WTC11 (cell line): Measurements from ENCODE around the gene IL20RB. TPM values are rescaled to one million over a fixed set of nuclear protein-coding genes. Genes with fewer than 3 reads are reported as not detected.
A peak's percentile ranks its signal among the peaks of the same experiment; 100 is the strongest.

Source experiments
- ATAC-seq: fragments of 200-7000 bp; cut with Tn5 transposase; 2 replicates; pipeline ENCODE4 v1.10.0; 2021; ENCODE audit warnings: mild to moderate bottlenecking, moderate library complexity
- CTCF ChIA-PET: fragments of 300-600 bp; sonication (Branson Sonifier 250); formaldehyde crosslinking; loops from one replicate; lab custom pipeline; 2021; ENCODE audit warnings: antibody characterized with exemption; lab: Charles Lee
- POLR2A ChIA-PET: fragments of 350-600 bp; sonication (Branson Sonifier 250); formaldehyde crosslinking; loops from one replicate; lab custom pipeline; 2021; ENCODE audit warnings: antibody characterized with exemption; lab: Charles Lee
- DNase-seq: peaks from one replicate; pipeline ENCODE4 v3.0.0; 2021; ENCODE audit warnings: low spot score
- H3K27ac Mint-ChIP-seq: 2 replicates; pipeline ENCODE4 v1.8.0; 2021; ENCODE audit warnings: mixed read lengths
- H3K27me3 Mint-ChIP-seq: 2 replicates; pipeline ENCODE4 v1.8.0; 2021; ENCODE audit warnings: low read depth, mild to moderate bottlenecking, moderate library complexity, mixed read lengths
- H3K36me3 Mint-ChIP-seq: 2 replicates; pipeline ENCODE4 v1.8.0; 2021; ENCODE audit warnings: mixed read lengths
- H3K4me1 Mint-ChIP-seq: 2 replicates; pipeline ENCODE4 v1.8.0; 2022; ENCODE audit warnings: mixed read lengths
- H3K4me3 Mint-ChIP-seq: 2 replicates; pipeline ENCODE4 v1.8.0; 2021; ENCODE audit warnings: mild to moderate bottlenecking, moderate library complexity, mixed read lengths
- H3K9me3 Mint-ChIP-seq: 2 replicates; pipeline ENCODE4 v1.8.0; 2021; ENCODE audit warnings: mixed read lengths
- CREM ChIP-seq: sonication (generic); formaldehyde crosslinking; IDR thresholded peaks from 2 replicates; pipeline ENCODE4 v1.8.1; 2022; ENCODE audit warnings: mild to moderate bottlenecking, missing genetic modification reagents, moderate library complexity
- JUN ChIP-seq: sonication (generic); formaldehyde crosslinking; IDR thresholded peaks from 2 replicates; pipeline ENCODE4 v1.8.0; 2023; ENCODE audit warnings: mild to moderate bottlenecking, missing genetic modification reagents
- MXD4 ChIP-seq: fragments of 250-450 bp; sonication (Bioruptor Pico); IDR thresholded peaks from 2 replicates; pipeline ENCODE4 v1.8.0; 2021; ENCODE audit warnings: mild to moderate bottlenecking, moderate library complexity, borderline replicate concordance
- NFATC4 ChIP-seq: fragments of 250-450 bp; sonication (Bioruptor Pico); IDR thresholded peaks from 2 replicates; pipeline ENCODE4 v1.9.0; 2021; ENCODE audit warnings: mild to moderate bottlenecking
- PRRX2 ChIP-seq: fragments of 250-450 bp; sonication (Bioruptor Pico); IDR thresholded peaks from 2 replicates; pipeline ENCODE4 v1.8.0; 2021; ENCODE audit warnings: mild to moderate bottlenecking
- RELA ChIP-seq: sonication (generic); formaldehyde crosslinking; IDR thresholded peaks from 2 replicates; pipeline ENCODE4 v1.8.1; 2022; ENCODE audit warnings: missing genetic modification reagents, mild to moderate bottlenecking, borderline replicate concordance
- SMAD3 ChIP-seq: sonication (generic); formaldehyde crosslinking; IDR thresholded peaks from 2 replicates; pipeline ENCODE4 v1.8.0; 2022; ENCODE audit warnings: missing genetic modification reagents, mild to moderate bottlenecking, borderline replicate concordance
- SOX15 ChIP-seq: fragments of 250-450 bp; sonication (Bioruptor Pico); IDR thresholded peaks from 2 replicates; pipeline ENCODE4 v1.9.0; 2021; ENCODE audit warnings: mild to moderate bottlenecking
- SP1 ChIP-seq: sonication (generic); formaldehyde crosslinking; conservative IDR thresholded peaks from 2 replicates; pipeline ENCODE4 v1.8.1; 2022; ENCODE audit warnings: missing genetic modification reagents
- ZNF317 ChIP-seq: sonication (generic); formaldehyde crosslinking; IDR thresholded peaks from 2 replicates; pipeline ENCODE4 v1.8.1; 2023; ENCODE audit warnings: low read depth, mild to moderate bottlenecking, moderate library complexity, missing genetic modification reagents, borderline replicate concordance
- ZNF416 ChIP-seq: fragments of 250-450 bp; sonication (Bioruptor Pico); IDR thresholded peaks from 2 replicates; pipeline ENCODE4 v1.9.0; 2021; ENCODE audit warnings: mild to moderate bottlenecking, inconsistent platforms
- total RNA-seq: library from RNA; stranded (reverse); gene quantifications from 3 replicates; pipeline ENCODE4 v1.2.3, GENCODE V29; 2021
- TF ChIP-seq, protein P1 (sequence below): sonication (generic); formaldehyde crosslinking; IDR thresholded peaks from 2 replicates; pipeline ENCODE4 v1.8.0; 2023; ENCODE audit warnings: missing genetic modification reagents
- TF ChIP-seq, protein P2 (sequence below): sonication (generic); formaldehyde crosslinking; conservative IDR thresholded peaks from 2 replicates; pipeline ENCODE4 v1.8.1; 2022; ENCODE audit warnings: mild to moderate bottlenecking, missing genetic modification reagents
- TF ChIP-seq, protein P3 (sequence below): sonication (generic); formaldehyde crosslinking; IDR thresholded peaks from 2 replicates; pipeline ENCODE4 v1.8.0; 2023; ENCODE audit warnings: missing genetic modification reagents, mild to moderate bottlenecking, borderline replicate concordance
- TF ChIP-seq, protein P4 (sequence below): sonication (generic); formaldehyde crosslinking; IDR thresholded peaks from 2 replicates; pipeline ENCODE4 v1.8.1; 2022; ENCODE audit warnings: mild to moderate bottlenecking, moderate library complexity, missing genetic modification reagents
- TF ChIP-seq, protein P5 (sequence below): sonication (generic); formaldehyde crosslinking; IDR thresholded peaks from 2 replicates; pipeline ENCODE4 v1.8.0; 2022; ENCODE audit warnings: mild to moderate bottlenecking, missing genetic modification reagents
- TF ChIP-seq, protein P6 (sequence below): sonication (generic); formaldehyde crosslinking; IDR thresholded peaks from 2 replicates; pipeline ENCODE4 v1.8.1; 2023; ENCODE audit warnings: mild to moderate bottlenecking, missing genetic modification reagents
- TF ChIP-seq, protein P7 (sequence below): sonication (generic); formaldehyde crosslinking; IDR thresholded peaks from 2 replicates; pipeline ENCODE4 v1.8.1; 2023; ENCODE audit warnings: mild to moderate bottlenecking, missing genetic modification reagents, moderate library complexity
- TF ChIP-seq, protein P8 (sequence below): sonication (generic); formaldehyde crosslinking; IDR thresholded peaks from 2 replicates; pipeline ENCODE4 v1.8.0; 2022; ENCODE audit warnings: missing genetic modification reagents

The IL20RB gene
- total RNA-seq, 1 experiment from 2014 or later, result 2.3 TPM

DNA sequence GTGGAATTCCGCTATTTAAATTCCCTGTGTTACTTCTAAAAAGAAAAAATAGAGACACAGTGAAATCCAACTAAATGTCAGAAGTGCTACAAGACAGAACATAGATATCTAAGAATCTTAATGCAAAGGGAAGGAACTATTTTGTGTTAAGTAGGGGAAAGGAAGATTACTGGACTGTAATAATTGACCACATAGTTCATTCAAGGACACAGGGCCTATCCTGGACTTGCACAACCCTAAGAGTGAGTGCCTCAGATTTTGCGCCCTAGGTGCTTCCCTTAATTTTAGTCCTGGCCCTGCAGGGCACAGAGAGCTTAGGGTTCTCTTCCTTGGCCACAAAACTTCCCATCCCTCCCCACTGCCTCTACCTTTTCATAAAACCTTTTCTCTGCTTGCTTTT, 3.5 kb upstream of the IL20RB start (continued):
- TF ChIP-seq, protein P1, sequence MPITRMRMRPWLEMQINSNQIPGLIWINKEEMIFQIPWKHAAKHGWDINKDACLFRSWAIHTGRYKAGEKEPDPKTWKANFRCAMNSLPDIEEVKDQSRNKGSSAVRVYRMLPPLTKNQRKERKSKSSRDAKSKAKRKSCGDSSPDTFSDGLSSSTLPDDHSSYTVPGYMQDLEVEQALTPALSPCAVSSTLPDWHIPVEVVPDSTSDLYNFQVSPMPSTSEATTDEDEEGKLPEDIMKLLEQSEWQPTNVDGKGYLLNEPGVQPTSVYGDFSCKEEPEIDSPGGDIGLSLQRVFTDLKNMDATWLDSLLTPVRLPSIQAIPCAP (CRISPR knock-in tag), result no peak
- no peak for TF ChIP-seq ZNF416 (CRISPR knock-in tag)
- no peak for TF ChIP-seq SMAD3 (CRISPR knock-in tag)
- TF ChIP-seq, protein P2, sequence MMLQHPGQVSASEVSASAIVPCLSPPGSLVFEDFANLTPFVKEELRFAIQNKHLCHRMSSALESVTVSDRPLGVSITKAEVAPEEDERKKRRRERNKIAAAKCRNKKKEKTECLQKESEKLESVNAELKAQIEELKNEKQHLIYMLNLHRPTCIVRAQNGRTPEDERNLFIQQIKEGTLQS, result no peak
- TF ChIP-seq, protein P3, sequence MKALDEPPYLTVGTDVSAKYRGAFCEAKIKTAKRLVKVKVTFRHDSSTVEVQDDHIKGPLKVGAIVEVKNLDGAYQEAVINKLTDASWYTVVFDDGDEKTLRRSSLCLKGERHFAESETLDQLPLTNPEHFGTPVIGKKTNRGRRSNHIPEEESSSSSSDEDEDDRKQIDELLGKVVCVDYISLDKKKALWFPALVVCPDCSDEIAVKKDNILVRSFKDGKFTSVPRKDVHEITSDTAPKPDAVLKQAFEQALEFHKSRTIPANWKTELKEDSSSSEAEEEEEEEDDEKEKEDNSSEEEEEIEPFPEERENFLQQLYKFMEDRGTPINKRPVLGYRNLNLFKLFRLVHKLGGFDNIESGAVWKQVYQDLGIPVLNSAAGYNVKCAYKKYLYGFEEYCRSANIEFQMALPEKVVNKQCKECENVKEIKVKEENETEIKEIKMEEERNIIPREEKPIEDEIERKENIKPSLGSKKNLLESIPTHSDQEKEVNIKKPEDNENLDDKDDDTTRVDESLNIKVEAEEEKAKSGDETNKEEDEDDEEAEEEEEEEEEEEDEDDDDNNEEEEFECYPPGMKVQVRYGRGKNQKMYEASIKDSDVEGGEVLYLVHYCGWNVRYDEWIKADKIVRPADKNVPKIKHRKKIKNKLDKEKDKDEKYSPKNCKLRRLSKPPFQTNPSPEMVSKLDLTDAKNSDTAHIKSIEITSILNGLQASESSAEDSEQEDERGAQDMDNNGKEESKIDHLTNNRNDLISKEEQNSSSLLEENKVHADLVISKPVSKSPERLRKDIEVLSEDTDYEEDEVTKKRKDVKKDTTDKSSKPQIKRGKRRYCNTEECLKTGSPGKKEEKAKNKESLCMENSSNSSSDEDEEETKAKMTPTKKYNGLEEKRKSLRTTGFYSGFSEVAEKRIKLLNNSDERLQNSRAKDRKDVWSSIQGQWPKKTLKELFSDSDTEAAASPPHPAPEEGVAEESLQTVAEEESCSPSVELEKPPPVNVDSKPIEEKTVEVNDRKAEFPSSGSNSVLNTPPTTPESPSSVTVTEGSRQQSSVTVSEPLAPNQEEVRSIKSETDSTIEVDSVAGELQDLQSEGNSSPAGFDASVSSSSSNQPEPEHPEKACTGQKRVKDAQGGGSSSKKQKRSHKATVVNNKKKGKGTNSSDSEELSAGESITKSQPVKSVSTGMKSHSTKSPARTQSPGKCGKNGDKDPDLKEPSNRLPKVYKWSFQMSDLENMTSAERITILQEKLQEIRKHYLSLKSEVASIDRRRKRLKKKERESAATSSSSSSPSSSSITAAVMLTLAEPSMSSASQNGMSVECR (CRISPR knock-in tag), result no peak
- TF ChIP-seq, protein P4, sequence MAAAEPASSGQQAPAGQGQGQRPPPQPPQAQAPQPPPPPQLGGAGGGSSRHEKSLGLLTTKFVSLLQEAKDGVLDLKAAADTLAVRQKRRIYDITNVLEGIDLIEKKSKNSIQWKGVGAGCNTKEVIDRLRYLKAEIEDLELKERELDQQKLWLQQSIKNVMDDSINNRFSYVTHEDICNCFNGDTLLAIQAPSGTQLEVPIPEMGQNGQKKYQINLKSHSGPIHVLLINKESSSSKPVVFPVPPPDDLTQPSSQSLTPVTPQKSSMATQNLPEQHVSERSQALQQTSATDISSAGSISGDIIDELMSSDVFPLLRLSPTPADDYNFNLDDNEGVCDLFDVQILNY, result no peak
- TF ChIP-seq SOX15 (CRISPR knock-in tag), result no peak

DNA sequence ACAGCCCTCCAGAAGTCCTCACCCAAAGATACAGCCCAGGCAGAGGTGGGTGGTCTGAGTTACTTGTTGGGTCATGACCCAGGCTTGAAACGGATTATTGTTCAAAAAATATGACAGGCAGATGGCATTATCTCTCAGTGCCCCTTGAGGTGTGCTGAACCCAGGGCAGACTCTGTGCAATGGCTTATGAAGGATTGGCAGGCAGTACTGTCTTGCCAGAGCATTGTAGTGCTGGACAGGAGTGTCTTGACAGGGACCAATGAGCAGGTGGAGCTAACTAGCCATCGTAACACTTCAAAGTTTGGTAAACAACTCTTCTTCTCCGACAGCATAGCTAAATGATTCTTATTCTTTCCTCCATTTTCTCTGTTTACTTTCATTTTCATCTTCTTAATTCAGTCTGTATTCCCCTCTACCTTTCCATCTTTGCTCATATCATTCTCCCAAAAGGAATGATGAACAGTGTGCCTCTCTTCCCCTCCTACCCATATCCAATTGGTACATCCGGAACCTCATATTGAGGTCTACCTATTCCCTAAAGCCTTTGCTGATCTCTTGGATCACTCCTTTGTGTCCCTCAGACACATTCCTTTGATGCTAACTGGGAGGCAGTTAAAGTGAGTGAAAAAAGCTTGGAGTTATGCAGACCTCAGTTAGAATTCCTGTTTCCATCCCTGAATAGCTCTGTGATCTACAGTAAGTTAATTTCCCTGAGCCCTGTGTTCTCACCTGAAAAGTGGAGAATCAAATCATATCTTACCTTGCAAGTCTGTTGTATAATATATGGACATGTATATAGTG, 2.6 kb upstream of the IL20RB start:
- peaks cover 26% of the 10 kb centered on the region for H3K4me1 Mint-ChIP-seq
- H3K9me3 Mint-ChIP-seq, result no peaks in the 10 kb centered on the region
- peak overlapping the region; percentile 54 for H3K27ac Mint-ChIP-seq
- no peak for DNase-seq
- CTCF ChIA-PET, result interaction anchor here (1.3 to 2.1 kb wide), 2 partner anchors 59 to 203 kb away, joined by 3 to 6 read pairs; partner anchors contain the start of gene STAG1
- TF ChIP-seq NFATC4 (CRISPR knock-in tag), result no peak
- TF ChIP-seq, protein P5, sequence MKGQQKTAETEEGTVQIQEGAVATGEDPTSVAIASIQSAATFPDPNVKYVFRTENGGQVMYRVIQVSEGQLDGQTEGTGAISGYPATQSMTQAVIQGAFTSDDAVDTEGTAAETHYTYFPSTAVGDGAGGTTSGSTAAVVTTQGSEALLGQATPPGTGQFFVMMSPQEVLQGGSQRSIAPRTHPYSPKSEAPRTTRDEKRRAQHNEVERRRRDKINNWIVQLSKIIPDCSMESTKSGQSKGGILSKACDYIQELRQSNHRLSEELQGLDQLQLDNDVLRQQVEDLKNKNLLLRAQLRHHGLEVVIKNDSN (CRISPR knock-in tag), result no peak
- TF ChIP-seq PRRX2 (CRISPR knock-in tag), result no peak
- TF ChIP-seq SP1 (CRISPR knock-in tag), result no peak
- no peak for TF ChIP-seq MXD4 (CRISPR knock-in tag)
- no peak for TF ChIP-seq JUN (CRISPR knock-in tag)
- TF ChIP-seq ZNF317, result no peak
- TF ChIP-seq, protein P6, sequence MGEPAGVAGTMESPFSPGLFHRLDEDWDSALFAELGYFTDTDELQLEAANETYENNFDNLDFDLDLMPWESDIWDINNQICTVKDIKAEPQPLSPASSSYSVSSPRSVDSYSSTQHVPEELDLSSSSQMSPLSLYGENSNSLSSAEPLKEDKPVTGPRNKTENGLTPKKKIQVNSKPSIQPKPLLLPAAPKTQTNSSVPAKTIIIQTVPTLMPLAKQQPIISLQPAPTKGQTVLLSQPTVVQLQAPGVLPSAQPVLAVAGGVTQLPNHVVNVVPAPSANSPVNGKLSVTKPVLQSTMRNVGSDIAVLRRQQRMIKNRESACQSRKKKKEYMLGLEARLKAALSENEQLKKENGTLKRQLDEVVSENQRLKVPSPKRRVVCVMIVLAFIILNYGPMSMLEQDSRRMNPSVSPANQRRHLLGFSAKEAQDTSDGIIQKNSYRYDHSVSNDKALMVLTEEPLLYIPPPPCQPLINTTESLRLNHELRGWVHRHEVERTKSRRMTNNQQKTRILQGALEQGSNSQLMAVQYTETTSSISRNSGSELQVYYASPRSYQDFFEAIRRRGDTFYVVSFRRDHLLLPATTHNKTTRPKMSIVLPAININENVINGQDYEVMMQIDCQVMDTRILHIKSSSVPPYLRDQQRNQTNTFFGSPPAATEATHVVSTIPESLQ (CRISPR knock-in tag), result no peak
- TF ChIP-seq CREM (CRISPR knock-in tag), result no peak
- TF ChIP-seq RELA (CRISPR knock-in tag), result no peak
- TF ChIP-seq, protein P7, sequence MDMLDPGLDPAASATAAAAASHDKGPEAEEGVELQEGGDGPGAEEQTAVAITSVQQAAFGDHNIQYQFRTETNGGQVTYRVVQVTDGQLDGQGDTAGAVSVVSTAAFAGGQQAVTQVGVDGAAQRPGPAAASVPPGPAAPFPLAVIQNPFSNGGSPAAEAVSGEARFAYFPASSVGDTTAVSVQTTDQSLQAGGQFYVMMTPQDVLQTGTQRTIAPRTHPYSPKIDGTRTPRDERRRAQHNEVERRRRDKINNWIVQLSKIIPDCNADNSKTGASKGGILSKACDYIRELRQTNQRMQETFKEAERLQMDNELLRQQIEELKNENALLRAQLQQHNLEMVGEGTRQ (CRISPR knock-in tag), result no peak
- TF ChIP-seq, protein P8, sequence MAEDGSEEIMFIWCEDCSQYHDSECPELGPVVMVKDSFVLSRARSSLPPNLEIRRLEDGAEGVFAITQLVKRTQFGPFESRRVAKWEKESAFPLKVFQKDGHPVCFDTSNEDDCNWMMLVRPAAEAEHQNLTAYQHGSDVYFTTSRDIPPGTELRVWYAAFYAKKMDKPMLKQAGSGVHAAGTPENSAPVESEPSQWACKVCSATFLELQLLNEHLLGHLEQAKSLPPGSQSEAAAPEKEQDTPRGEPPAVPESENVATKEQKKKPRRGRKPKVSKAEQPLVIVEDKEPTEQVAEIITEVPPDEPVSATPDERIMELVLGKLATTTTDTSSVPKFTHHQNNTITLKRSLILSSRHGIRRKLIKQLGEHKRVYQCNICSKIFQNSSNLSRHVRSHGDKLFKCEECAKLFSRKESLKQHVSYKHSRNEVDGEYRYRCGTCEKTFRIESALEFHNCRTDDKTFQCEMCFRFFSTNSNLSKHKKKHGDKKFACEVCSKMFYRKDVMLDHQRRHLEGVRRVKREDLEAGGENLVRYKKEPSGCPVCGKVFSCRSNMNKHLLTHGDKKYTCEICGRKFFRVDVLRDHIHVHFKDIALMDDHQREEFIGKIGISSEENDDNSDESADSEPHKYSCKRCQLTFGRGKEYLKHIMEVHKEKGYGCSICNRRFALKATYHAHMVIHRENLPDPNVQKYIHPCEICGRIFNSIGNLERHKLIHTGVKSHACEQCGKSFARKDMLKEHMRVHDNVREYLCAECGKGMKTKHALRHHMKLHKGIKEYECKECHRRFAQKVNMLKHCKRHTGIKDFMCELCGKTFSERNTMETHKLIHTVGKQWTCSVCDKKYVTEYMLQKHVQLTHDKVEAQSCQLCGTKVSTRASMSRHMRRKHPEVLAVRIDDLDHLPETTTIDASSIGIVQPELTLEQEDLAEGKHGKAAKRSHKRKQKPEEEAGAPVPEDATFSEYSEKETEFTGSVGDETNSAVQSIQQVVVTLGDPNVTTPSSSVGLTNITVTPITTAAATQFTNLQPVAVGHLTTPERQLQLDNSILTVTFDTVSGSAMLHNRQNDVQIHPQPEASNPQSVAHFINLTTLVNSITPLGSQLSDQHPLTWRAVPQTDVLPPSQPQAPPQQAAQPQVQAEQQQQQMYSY, result no peak
- TF ChIP-seq SOX15 (CRISPR knock-in tag), result no peak
- TF ChIP-seq, all 79 proteins: peak for 0
- Mint-ChIP-seq H3K27me3 (no peaks in the 10 kb centered on the region), H3K4me3 (no peak overlapping the region), H3K36me3 (no peaks in the 10 kb centered on the region)
- peak; percentile 43 for ATAC-seq
- POLR2A ChIA-PET, result interaction anchor here (0.6 kb wide), 1 partner anchor 761 kb away, joined by 4 read pairs; no protein-coding TSS in a partner anchor
